A549 (cell line): ENCODE measurements around the gene PDZK1IP1. TPM values are rescaled to one million over a fixed set of nuclear protein-coding genes. Genes with fewer than 3 reads are reported as not detected.

Source experiments
- ATAC-seq, 2 experiments: fragments of 200-7000 bp in 1 of 2; fragments of >200 bp in 1 of 2; cut with Nextera tagmentation in 1 of 2; cut with Tn5 transposase in 1 of 2; 3 replicates each; pipeline versions ENCODE4 v1.8.0 to v1.9.1; 2018 to 2020; ENCODE audit warnings: mild to moderate bottlenecking in 1 of 2, moderate library complexity in 1 of 2
- CTCF ChIA-PET: fragments of 300-600 bp; sonication (Branson Sonifier 250); formaldehyde crosslinking; extraction: SDS; loops from one replicate; lab custom pipeline; 2021; ENCODE audit warnings: antibody characterized with exemption, inconsistent platforms; lab: Yijun Ruan, JAX
- POLR2A ChIA-PET: fragments of 350-600 bp; formaldehyde crosslinking; extraction: SDS; loops from one replicate; lab custom pipeline; 2021; ENCODE audit warnings: antibody characterized with exemption, inconsistent platforms; lab: Yijun Ruan, JAX
- DNase-seq, 2 experiments: peaks; one replicate each; pipeline versions ENCODE4 v3.0.0 to v3.0.0-alpha.2; 2011 to 2016; ENCODE audit warnings: low read depth in 1 of 2, low spot score in 1 of 2
- FAIRE-seq: peaks from 2 replicates; lab custom pipeline; 2011; peaks lifted over from hg19 to GRCh38; lab: Jason Lieb, UNC
- H3K27ac ChIP-seq, 2 experiments: fragments of >200 bp; sonication (Bioruptor Twin); formaldehyde crosslinking; 3 replicates each; pipeline ENCODE4 v1.5.1; 2016 to 2017
- H3K4me1 ChIP-seq: fragments of >200 bp; sonication (Bioruptor Twin); formaldehyde crosslinking; 3 replicates; pipeline ENCODE4 v1.6.1; 2016
- H3K4me2 ChIP-seq: fragments of >200 bp; sonication (Bioruptor Twin); formaldehyde crosslinking; 3 replicates; pipeline ENCODE4 v1.6.1; 2016
- H3K4me3 ChIP-seq: fragments of >200 bp; sonication (Bioruptor Twin); formaldehyde crosslinking; 3 replicates; pipeline ENCODE4 v1.5.1; 2016
- H3K9me3 ChIP-seq: fragments of >200 bp; sonication (Bioruptor Twin); formaldehyde crosslinking; 3 replicates; pipeline ENCODE4 v1.6.1; 2016
- BHLHE40 ChIP-seq: IDR thresholded peaks from 2 replicates; pipeline ENCODE4 v1.6.1; 2012; ENCODE audit warnings: low read depth, low read length, inconsistent platforms
- CEBPB ChIP-seq, 2 experiments: fragments of >200 bp in 1 of 2; sonication (Bioruptor Twin) in 1 of 2; formaldehyde crosslinking in 1 of 2; IDR thresholded peaks; 2 replicates each; pipeline ENCODE4 v1.6.1; 2012 to 2016
- CHD2 ChIP-seq: fragments of 150-350 bp; IDR thresholded peaks from 2 replicates; pipeline ENCODE4 v1.6.1; 2014; ENCODE audit warnings: low read length; ENCODE audit not compliant: partially characterized antibody
- CHD4 ChIP-seq: fragments of 200-600 bp; sonication (generic); IDR thresholded peaks from 2 replicates; pipeline ENCODE4 v1.6.1; 2016; ENCODE audit warnings: antibody characterized with exemption, mild to moderate bottlenecking, borderline replicate concordance
- EHF ChIP-seq: fragments of 250-450 bp; sonication (Bioruptor Pico); IDR thresholded peaks from 2 replicates; pipeline ENCODE4 v1.5.0; 2020; ENCODE audit warnings: mild to moderate bottlenecking
- EHMT2 ChIP-seq: fragments of 200-600 bp; sonication (generic); IDR thresholded peaks from 2 replicates; pipeline ENCODE4 v1.6.1; 2016; ENCODE audit warnings: antibody characterized with exemption, low read depth, mild to moderate bottlenecking, moderate library complexity
- EP300 ChIP-seq, 2 experiments: fragments of >200 bp; sonication (Bioruptor Twin); formaldehyde crosslinking; IDR thresholded peaks; 2 replicates in 1 of 2; 3 replicates in 1 of 2; pipeline ENCODE4 v1.6.1; 2016 to 2017
- FOSL2 ChIP-seq, 2 experiments: fragments of 450-650 bp in 1 of 2; fragments of >200 bp in 1 of 2; sonication (Bioruptor Twin) in 1 of 2; formaldehyde crosslinking; IDR thresholded peaks; 2 replicates each; pipeline versions ENCODE4 v1.5.0 to v1.6.1; 2016 to 2020; ENCODE audit warnings: mild to moderate bottlenecking in 1 of 2, moderate library complexity in 1 of 2
- GATA3 ChIP-seq: IDR thresholded peaks from 2 replicates; pipeline ENCODE4 v1.6.1; 2012; ENCODE audit warnings: borderline replicate concordance
- HDAC2 ChIP-seq: fragments of 200-600 bp; sonication (generic); IDR thresholded peaks from 2 replicates; pipeline ENCODE4 v1.6.1; 2016
- HEYL ChIP-seq: fragments of 250-450 bp; sonication (Bioruptor Pico); IDR thresholded peaks from 2 replicates; pipeline ENCODE4 v1.8.0; 2021; ENCODE audit warnings: mild to moderate bottlenecking, moderate library complexity
- HMGXB4 ChIP-seq: fragments of 250-450 bp; sonication (Bioruptor Pico); IDR thresholded peaks from 2 replicates; pipeline ENCODE4 v1.5.0; 2021; ENCODE audit warnings: mild to moderate bottlenecking, moderate library complexity, borderline replicate concordance
- HOXB13 ChIP-seq: fragments of 250-450 bp; sonication (Bioruptor Pico); IDR thresholded peaks from 2 replicates; pipeline ENCODE4 v1.5.0; 2020; ENCODE audit warnings: low read depth, mild to moderate bottlenecking, moderate library complexity
- HOXB5 ChIP-seq: fragments of 250-450 bp; sonication (Bioruptor Pico); IDR thresholded peaks from 2 replicates; pipeline ENCODE4 v1.5.0; 2020; ENCODE audit warnings: mild to moderate bottlenecking, moderate library complexity
- JUN ChIP-seq, 2 experiments: fragments of >200 bp; sonication (Bioruptor Twin); formaldehyde crosslinking; IDR thresholded peaks; 2 replicates in 1 of 2; 3 replicates in 1 of 2; pipeline ENCODE4 v1.6.1; 2016 to 2017
- KDM1A ChIP-seq: fragments of 200-600 bp; sonication (generic); IDR thresholded peaks from 2 replicates; pipeline ENCODE4 v1.6.1; 2016; ENCODE audit warnings: low read depth, mild to moderate bottlenecking
- KDM5A ChIP-seq: fragments of 200-600 bp; sonication (generic); IDR thresholded peaks from 2 replicates; pipeline ENCODE4 v1.6.1; 2016; ENCODE audit warnings: antibody characterized with exemption, mild to moderate bottlenecking
- MYC ChIP-seq: IDR thresholded peaks from 2 replicates; pipeline ENCODE4 v1.6.1; 2012; ENCODE audit warnings: mild to moderate bottlenecking, inconsistent platforms, low read length, improper control_type of control experiment, borderline replicate concordance
- NFE2L2 ChIP-seq: fragments of 150-350 bp; conservative IDR thresholded peaks from 2 replicates; pipeline ENCODE4 v1.6.1; 2014; ENCODE audit warnings: low read length
- NPAS2 ChIP-seq: fragments of 250-450 bp; sonication (Bioruptor Pico); IDR thresholded peaks from 2 replicates; pipeline ENCODE4 v1.8.0; 2022; ENCODE audit warnings: mild to moderate bottlenecking, moderate library complexity, borderline replicate concordance
- NR3C1 ChIP-seq: fragments of >200 bp; sonication (Bioruptor Twin); formaldehyde crosslinking; IDR thresholded peaks from 3 replicates; pipeline ENCODE4 v1.6.1; 2017
- PHF8 ChIP-seq: fragments of 200-600 bp; sonication (generic); IDR thresholded peaks from 2 replicates; pipeline ENCODE4 v1.6.1; 2016; ENCODE audit warnings: low read depth, mild to moderate bottlenecking, antibody characterized with exemption, moderate library complexity, borderline replicate concordance
- RARB ChIP-seq: fragments of 250-450 bp; sonication (Bioruptor Pico); IDR thresholded peaks from 2 replicates; pipeline ENCODE4 v1.8.0; 2021; ENCODE audit warnings: mild to moderate bottlenecking, moderate library complexity
- RCOR1 ChIP-seq: fragments of 150-350 bp; IDR thresholded peaks from 2 replicates; pipeline ENCODE4 v1.6.1; 2014; ENCODE audit warnings: antibody characterized with exemption, low read length, low read depth
- REST ChIP-seq: fragments of 200-600 bp; sonication (generic); IDR thresholded peaks from 2 replicates; pipeline ENCODE4 v1.6.1; 2016; ENCODE audit warnings: antibody characterized with exemption, mild to moderate bottlenecking, moderate library complexity
- SMC3 ChIP-seq: fragments of >200 bp; sonication (Bioruptor Twin); formaldehyde crosslinking; IDR thresholded peaks from 3 replicates; pipeline ENCODE4 v1.6.1; 2018; ENCODE audit warnings: inconsistent platforms
- SREBF2 ChIP-seq: fragments of 450-650 bp; IDR thresholded peaks from 2 replicates; pipeline ENCODE4 v1.6.1; 2014; ENCODE audit warnings: mild to moderate bottlenecking, moderate library complexity
- TP53 ChIP-seq: fragments of 250-450 bp; sonication (Bioruptor Pico); IDR thresholded peaks from 2 replicates; pipeline ENCODE4 v1.5.0; 2021; ENCODE audit warnings: mild to moderate bottlenecking, moderate library complexity
- ZC3H11A ChIP-seq: fragments of 450-650 bp; IDR thresholded peaks from 2 replicates; pipeline ENCODE4 v1.6.1; 2014; ENCODE audit warnings: antibody characterized with exemption, mild to moderate bottlenecking
- ZNF302 ChIP-seq: fragments of 250-450 bp; sonication (Bioruptor Pico); IDR thresholded peaks from 2 replicates; pipeline ENCODE4 v1.9.0; 2021; ENCODE audit warnings: inconsistent platforms, mild to moderate bottlenecking, moderate library complexity
- WGBS: methylation state at CpG from one replicate; pipeline ENCODE4 v1.1.6; 2017; ENCODE audit errors: missing lambda C conversion rate; 5-methylcytosine and 5-hydroxymethylcytosine counted together
- polyA plus RNA-seq, 4 experiments: library from polyadenylated mRNA; depleted of rRNA in 3 of 4; stranded (reverse); fragments of >200 nt; fragmentation: RNase III in 1 of 4; extraction: RNeasy Plus Mini Kit Qiagen cat#74134 plus additional on column Dnase treatment in 1 of 4; gene quantifications; 2 replicates in 3 of 4; 3 replicates in 1 of 4; pipeline ENCODE4 v1.2.3, GENCODE V29; 2011 to 2017

The PDZK1IP1 gene
- polyA plus RNA-seq, 2 of the 4 experiments (the other 2 are of a cell fraction) = 2.2 to 6.4 TPM

- WGBS = 55% methylated on average over 2 of the region's 4 CpGs
- ATAC-seq (no peak), DNase-seq (no peak), FAIRE-seq (no peak)
- TF ChIP-seq GATA3 (no peak), KDM5A (no peak), HEYL (CRISPR knock-in tag) (no peak), TP53 (CRISPR knock-in tag) (no peak), HOXB13 (CRISPR knock-in tag) (no peak), MYC (no peak), CHD4 (no peak), HOXB5 (CRISPR knock-in tag) (no peak), RCOR1 (no peak), NPAS2 (CRISPR knock-in tag) (no peak), SREBF2 (no peak), REST (no peak), SMC3 (no peak), FOSL2 (IDR thresholded peaks at IDR 0.05) (no peak), FOSL2 (CRISPR knock-in tag; IDR thresholded peaks at IDR 0.05) (no peak), EHF (no peak), NFE2L2 (no peak), EHMT2 (no peak), EP300 (IDR thresholded peaks at IDR 0.05) (no peak), ZNF302 (no peak)
- POLR2A ChIA-PET = no interaction called here
- no peaks in the 10 kb centered on the region for H3K9me3 ChIP-seq
- peak overlapping the region; percentile 90 for H3K4me2 ChIP-seq
- CTCF ChIA-PET = interaction anchor here (0.8 to 10.5 kb wide), 14 partner anchors 8 to 519 kb away, joined by 3 to 142 read pairs (median 6); no protein-coding TSS in a partner anchor
- peak overlapping the region; percentile 85 to 92 for H3K27ac ChIP-seq
- peaks cover 39% of the 10 kb centered on the region for H3K4me1 ChIP-seq
- peak overlapping the region; percentile 25; the same call in 1 of the 3 replicates for H3K4me3 ChIP-seq
These were observed 2.2 kb upstream of the PDZK1IP1 start for GRCh38 chr1:47191940-47192457.

- H3K4me3 ChIP-seq = no peak overlapping the region
- peak overlapping the region; percentile 85 to 92 for H3K27ac ChIP-seq
- no peak for FAIRE-seq
- ChIA-PET POLR2A (no interaction called here), CTCF (interaction anchor here (1.1 to 10.5 kb wide), 4 partner anchors 14 to 535 kb away, joined by 3 to 142 read pairs (median 39); no protein-coding TSS in a partner anchor)
- no peaks in the 10 kb centered on the region for H3K9me3 ChIP-seq
- H3K4me2 ChIP-seq = peak overlapping the region; percentile 90
- ATAC-seq = no peak
- peaks cover 39% of the 10 kb centered on the region for H3K4me1 ChIP-seq
- 95% methylated on average over 5 of the region's 6 CpGs for WGBS
- DNase-seq = no peak
- TF ChIP-seq CEBPB (IDR thresholded peaks at IDR 0.05) (no peak), KDM1A (no peak), ZC3H11A (no peak), BHLHE40 (no peak), EHF (no peak), FOSL2 (IDR thresholded peaks at IDR 0.05) (no peak), FOSL2 (CRISPR knock-in tag; IDR thresholded peaks at IDR 0.05) (no peak), HDAC2 (no peak), NR3C1 (no peak), REST (no peak), RCOR1 (no peak), RARB (CRISPR knock-in tag) (no peak), HMGXB4 (CRISPR knock-in tag) (no peak), MYC (no peak), PHF8 (no peak), JUN (IDR thresholded peaks at IDR 0.05) (no peak), EP300 (IDR thresholded peaks at IDR 0.05) (no peak), CHD2 (no peak)
These were observed 1.0 kb upstream of the PDZK1IP1 start for GRCh38 chr1:47190857-47191256.
